Right lobe of liver (tissue), 6 donors: Measurements from ENCODE around the gene SLC22A4. TPM values are rescaled to one million over a fixed set of nuclear protein-coding genes. Genes with fewer than 3 reads are reported as not detected.
A peak's percentile ranks its signal among the peaks of the same experiment; 100 is the strongest.

ENCODE experiments used
- ATAC-seq, 4 donors: fragments of 200-7000 bp; cut with Tn5 transposase; one replicate each; pipeline ENCODE4 v1.9.1; 2020; ENCODE audit warnings: mild to moderate bottlenecking in 4 of 4, moderate library complexity in 4 of 4
- DNase-seq, 3 donors: peaks; one replicate each; pipeline ENCODE4 v3.0.0-alpha.2; 2020
- H3K27ac ChIP-seq, 3 donors: fragments of 200-600 bp; one replicate each; pipeline ENCODE4 v1.8.0; 2022
- H3K27me3 ChIP-seq, 2 donors: fragments of 200-600 bp; one replicate each; pipeline ENCODE4 v1.8.0; 2022
- H3K36me3 ChIP-seq, 4 donors: fragments of 200-600 bp; sonication (generic) in 1 of 4; one replicate each; pipeline versions ENCODE4 v1.5.1 to v1.8.0; 2017 to 2022; ENCODE audit warnings: control low read depth in 1 of 4
- H3K4me1 ChIP-seq, 4 donors: fragments of 200-600 bp; sonication (generic) in 1 of 4; one replicate each; pipeline versions ENCODE4 v1.5.1 to v1.8.0; 2017 to 2022; ENCODE audit warnings: control low read depth in 1 of 4
- H3K4me3 ChIP-seq, 3 donors: fragments of 200-600 bp; one replicate each; pipeline ENCODE4 v1.8.0; 2022
- H3K9me3 ChIP-seq, 4 donors: fragments of 200-600 bp; sonication (generic) in 1 of 4; one replicate each; pipeline versions ENCODE4 v1.5.1 to v1.8.0; 2017 to 2022; ENCODE audit warnings: control low read depth in 1 of 4
- CTCF ChIP-seq, 4 donors: fragments of 200-600 bp in 3 of 4; fragments of 450-650 bp in 1 of 4; IDR thresholded peaks; one replicate each; pipeline versions ENCODE4 v1.5.1 to v1.8.0; 2016 to 2022; ENCODE audit warnings: antibody characterized with exemption in 4 of 4, mild to moderate bottlenecking in 2 of 4
- POLR2A ChIP-seq: fragments of 450-650 bp; IDR thresholded peaks from one replicate; pipeline ENCODE4 v1.6.1; 2017; ENCODE audit warnings: antibody characterized with exemption, mild to moderate bottlenecking
- WGBS: methylation state at CpG from one replicate; pipeline ENCODE4 v1.1.6; 2018; ENCODE audit warnings: low coverage, low lambda C conversion rate; ENCODE audit not compliant: insufficient coverage; ENCODE audit errors: missing lambda C conversion rate; 5-methylcytosine and 5-hydroxymethylcytosine counted together
- intact Hi-C, 2 donors: fragments of 100-400 bp; cut with DNase I; formaldehyde crosslinking; loops; one replicate each; pipeline versions ENCODE4 v1.11.2 to v1.14.1; 2022
- total RNA-seq, 6 experiments: library from RNA; depleted of rRNA in 2 of 6; stranded (reverse); fragments of >200 nt in 2 of 6; fragmentation: NEBNext Ultra II Directional in 3 of 6; extraction: Animal tissue kit (Norgen Biotek cat#: 25700) in 3 of 6; gene quantifications; one replicate each; pipeline versions ENCODE4 v1.1.0 to v1.2.4, GENCODE V29; 2016 to 2023
- donor health status: DM: no; HTN: yes; CAD: no.
- donor health status: DM: no; HTN: no; CAD: no.
- donor health status: DM: no; HTN: no; CAD: no.
- donor health status: DM: no; HTN: yes; CAD: no.
- donor health status: DM: no; HTN: yes; CAD: no.

Gene SLC22A4
- total RNA-seq, 6 experiments from 2014 or later: 0.31 to 0.59 (median 0.36) TPM

- Histone ChIP-seq H3K9me3 (no peaks in the 10 kb centered on the region), H3K4me3 (no peak overlapping the region), H3K27me3 (no peaks in the 10 kb centered on the region), H3K27ac (no peak overlapping the region), H3K36me3 (no peaks in the 10 kb centered on the region), H3K4me1 (no peaks in the 10 kb centered on the region)
- ATAC-seq (no peak), DNase-seq (peak in 1 of 3 donors; percentile 29)
- 80% methylated on average over 1 of the region's 10 CpGs for WGBS
- TF ChIP-seq CTCF (IDR thresholded peaks at IDR 0.05): no peak
- intact Hi-C loops: no loop called here
Measured at GRCh38 chr5:132251220-132251725, 42.9 kb upstream of the SLC22A4 start.

GRCh38 chr5:132253008-132253441, 41.2 kb upstream of the SLC22A4 start:
- Histone ChIP-seq H3K4me3 (no peak overlapping the region), H3K36me3 (no peaks in the 10 kb centered on the region), H3K4me1 (peaks cover 0 to 2% (median 0%) of the 10 kb centered on the region in 4 donors), H3K27ac (no peak overlapping the region), H3K9me3 (no peaks in the 10 kb centered on the region), H3K27me3 (no peaks in the 10 kb centered on the region)
- intact Hi-C loops: no loop called here
- no peak for ATAC-seq
- no peak for TF ChIP-seq CTCF (IDR thresholded peaks at IDR 0.05)
- no peak for TF ChIP-seq POLR2A
- DNase-seq: no peak
- 11% methylated on average over 1 of the region's 4 CpGs for WGBS

- Histone ChIP-seq H3K4me3 (no peak overlapping the region), H3K4me1 (peaks cover 0 to 2% (median 0%) of the 10 kb centered on the region in 4 donors), H3K27me3 (no peaks in the 10 kb centered on the region), H3K36me3 (no peaks in the 10 kb centered on the region), H3K27ac (no peak overlapping the region), H3K9me3 (no peaks in the 10 kb centered on the region)
- WGBS: 73% methylated on average over 4 of the region's 8 CpGs
- ATAC-seq (no peak), DNase-seq (peak in 1 of 3 donors; percentile 40)
- no peak for TF ChIP-seq CTCF (IDR thresholded peaks at IDR 0.05)
- TF ChIP-seq POLR2A: no peak
- intact Hi-C loops: no loop called here
Measured at GRCh38 chr5:132253452-132254320, 40.5 kb upstream of the SLC22A4 start.

- WGBS: no CpG with 5 or more reads among the region's 7 CpGs
- no peak overlapping the region for H3K4me3 ChIP-seq
- H3K27ac ChIP-seq: no peak overlapping the region
- intact Hi-C loops: no loop called here
- peak in 1 of 3 donors; percentile 30 for DNase-seq
- ATAC-seq: no peak
- H3K27me3 ChIP-seq: no peaks in the 10 kb centered on the region
- H3K36me3 ChIP-seq: no peaks in the 10 kb centered on the region
- no peaks in the 10 kb centered on the region for H3K9me3 ChIP-seq
- H3K4me1 ChIP-seq: peaks cover 0 to 2% (median 0%) of the 10 kb centered on the region in 4 donors
- no peak for TF ChIP-seq POLR2A
Measured at GRCh38 chr5:132254321-132254977, 39.7 kb upstream of the SLC22A4 start.
